Astrocyte (in vitro differentiated cells and primary cell): ENCODE measurements around the gene SUFU. TPM values are rescaled to one million over a fixed set of nuclear protein-coding genes. Genes with fewer than 3 reads are reported as not detected.

Experiments
- DNase-seq: peaks from one replicate; pipeline ENCODE4 v3.0.0-alpha.2; 2010; ENCODE audit warnings: low read depth
- FAIRE-seq: peaks from 2 replicates; lab custom pipeline; 2011; peaks lifted over from hg19 to GRCh38; lab: Jason Lieb, UNC
- H2AFZ ChIP-seq: 2 replicates; pipeline ENCODE4 v1.6.0; 2012; ENCODE audit warnings: low read depth, low read length, inconsistent platforms
- H3K27ac ChIP-seq: 2 replicates; pipeline ENCODE4 v1.5.1; 2011; ENCODE audit warnings: low read depth, low read length, inconsistent platforms
- H3K27me3 ChIP-seq: 2 replicates; pipeline ENCODE4 v1.6.0; 2011; ENCODE audit warnings: low read length, inconsistent platforms; ENCODE audit not compliant: insufficient read depth
- H3K36me3 ChIP-seq: 2 replicates; pipeline ENCODE4 v1.5.1; 2011; ENCODE audit warnings: low read length, inconsistent platforms; ENCODE audit not compliant: insufficient read depth
- H3K4me1 ChIP-seq: 2 replicates; pipeline ENCODE4 v1.5.1; 2011; ENCODE audit warnings: low read length, inconsistent platforms; ENCODE audit not compliant: insufficient read depth
- H3K4me2 ChIP-seq: 2 replicates; pipeline ENCODE4 v1.6.0; 2012; ENCODE audit warnings: low read length, inconsistent platforms
- H3K4me3 ChIP-seq: 2 replicates; pipeline ENCODE4 v1.5.1; 2011; ENCODE audit warnings: low read depth, mild to moderate bottlenecking, low read length, inconsistent platforms; ENCODE audit not compliant: insufficient read depth
- H3K79me2 ChIP-seq: 2 replicates; pipeline ENCODE4 v1.6.0; 2012; ENCODE audit warnings: mild to moderate bottlenecking, low read length, inconsistent platforms; ENCODE audit not compliant: insufficient read depth
- H3K9ac ChIP-seq: 2 replicates; pipeline ENCODE4 v1.6.0; 2012; ENCODE audit warnings: mild to moderate bottlenecking, low read length, inconsistent platforms
- H3K9me3 ChIP-seq: 2 replicates; pipeline ENCODE4 v1.5.1; 2012; ENCODE audit warnings: low read depth, mild to moderate bottlenecking, low read length, inconsistent platforms; ENCODE audit not compliant: insufficient read depth
- H4K20me1 ChIP-seq: 2 replicates; pipeline ENCODE4 v1.6.0; 2012; ENCODE audit warnings: low read length, inconsistent platforms; ENCODE audit not compliant: insufficient read depth
- H3K27ac Mint-ChIP-seq: one replicate; pipeline ENCODE4 v1.8.0; 2021; ENCODE audit warnings: mild to moderate bottlenecking, mixed read lengths; ENCODE audit not compliant: unreplicated experiment
- H3K27me3 Mint-ChIP-seq: one replicate; pipeline ENCODE4 v1.8.0; 2021; ENCODE audit warnings: low read depth, mixed read lengths; ENCODE audit not compliant: unreplicated experiment
- H3K36me3 Mint-ChIP-seq: one replicate; pipeline ENCODE4 v1.8.0; 2021; ENCODE audit warnings: low read depth, mixed read lengths; ENCODE audit not compliant: unreplicated experiment
- H3K4me1 Mint-ChIP-seq: one replicate; pipeline ENCODE4 v1.8.0; 2021; ENCODE audit warnings: low read depth, mixed read lengths; ENCODE audit not compliant: unreplicated experiment
- H3K4me3 Mint-ChIP-seq: one replicate; pipeline ENCODE4 v1.8.0; 2021; ENCODE audit warnings: mild to moderate bottlenecking, moderate library complexity, mixed read lengths; ENCODE audit not compliant: unreplicated experiment
- H3K9me3 Mint-ChIP-seq: one replicate; pipeline ENCODE4 v1.8.0; 2021; ENCODE audit warnings: mild to moderate bottlenecking, mixed read lengths; ENCODE audit not compliant: unreplicated experiment
- EZH2 ChIP-seq: IDR thresholded peaks from 2 replicates; pipeline ENCODE4 v1.6.1; 2012; ENCODE audit warnings: mild to moderate bottlenecking, low read length, inconsistent platforms; ENCODE audit not compliant: insufficient read depth
- total RNA-seq: library from RNA; stranded (reverse); gene quantifications from 2 replicates; pipeline ENCODE4 v1.2.1, GENCODE V29; 2021
- TF ChIP-seq, protein P1 (sequence below): IDR thresholded peaks from 2 replicates; pipeline ENCODE4 v1.5.1; 2011; ENCODE audit warnings: low read depth, mild to moderate bottlenecking, inconsistent platforms, low read length, moderate library complexity; ENCODE audit not compliant: insufficient read depth

SUFU gene
- total RNA-seq, 1 donor from 2014 or later: 25.8 TPM

DNA sequence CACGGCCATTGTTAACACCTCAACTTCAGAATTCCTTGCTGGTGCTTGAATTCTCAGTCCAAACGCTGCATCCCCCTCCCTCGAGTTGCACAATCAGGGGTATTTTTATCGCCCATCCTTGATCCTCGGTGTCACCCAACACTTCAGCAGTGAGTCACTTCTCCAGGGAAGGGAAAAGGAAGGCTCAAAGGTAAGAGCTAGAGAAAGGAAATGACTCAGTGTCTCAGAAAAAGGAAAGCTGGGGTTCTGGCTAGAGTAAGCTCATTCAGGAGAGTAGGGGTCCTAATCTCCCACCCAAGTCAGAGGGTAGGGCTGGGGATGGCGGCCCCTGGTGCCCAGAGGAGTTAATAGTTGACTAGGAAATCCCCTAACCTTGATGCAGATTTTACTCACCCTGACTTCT is 100.7 kb downstream of the SUFU start:
- peaks cover 32% of the 10 kb centered on the region for H3K4me1 ChIP-seq
- TF ChIP-seq, protein P1, sequence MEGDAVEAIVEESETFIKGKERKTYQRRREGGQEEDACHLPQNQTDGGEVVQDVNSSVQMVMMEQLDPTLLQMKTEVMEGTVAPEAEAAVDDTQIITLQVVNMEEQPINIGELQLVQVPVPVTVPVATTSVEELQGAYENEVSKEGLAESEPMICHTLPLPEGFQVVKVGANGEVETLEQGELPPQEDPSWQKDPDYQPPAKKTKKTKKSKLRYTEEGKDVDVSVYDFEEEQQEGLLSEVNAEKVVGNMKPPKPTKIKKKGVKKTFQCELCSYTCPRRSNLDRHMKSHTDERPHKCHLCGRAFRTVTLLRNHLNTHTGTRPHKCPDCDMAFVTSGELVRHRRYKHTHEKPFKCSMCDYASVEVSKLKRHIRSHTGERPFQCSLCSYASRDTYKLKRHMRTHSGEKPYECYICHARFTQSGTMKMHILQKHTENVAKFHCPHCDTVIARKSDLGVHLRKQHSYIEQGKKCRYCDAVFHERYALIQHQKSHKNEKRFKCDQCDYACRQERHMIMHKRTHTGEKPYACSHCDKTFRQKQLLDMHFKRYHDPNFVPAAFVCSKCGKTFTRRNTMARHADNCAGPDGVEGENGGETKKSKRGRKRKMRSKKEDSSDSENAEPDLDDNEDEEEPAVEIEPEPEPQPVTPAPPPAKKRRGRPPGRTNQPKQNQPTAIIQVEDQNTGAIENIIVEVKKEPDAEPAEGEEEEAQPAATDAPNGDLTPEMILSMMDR: no peak
- no peak for TF ChIP-seq EZH2
- Mint-ChIP-seq H3K36me3 (peaks cover 19% of the 10 kb centered on the region), H3K27ac (peak overlapping the region; percentile 85), H3K27me3 (no peaks in the 10 kb centered on the region), H3K4me3 (peak overlapping the region; percentile 80), H3K9me3 (no peaks in the 10 kb centered on the region), H3K4me1 (peaks cover 41% of the 10 kb centered on the region)
- peak overlapping the region; percentile 63 for H3K27ac ChIP-seq
- H3K9ac ChIP-seq: peak overlapping the region; percentile 4
- H3K9me3 ChIP-seq: no peaks in the 10 kb centered on the region
- peak overlapping the region; percentile 56 for H3K4me2 ChIP-seq
- H3K4me3 ChIP-seq: peak overlapping the region; percentile 9
- peak; percentile 78 for FAIRE-seq
- H4K20me1 ChIP-seq: no peaks in the 10 kb centered on the region
- DNase-seq: peak; percentile 89
- H3K36me3 ChIP-seq: no peaks in the 10 kb centered on the region
- H3K27me3 ChIP-seq: no peaks in the 10 kb centered on the region
- no peak overlapping the region for H2AFZ ChIP-seq
- H3K79me2 ChIP-seq: no peaks in the 10 kb centered on the region

GRCh38 chr10:102605712-102606111 is 101.9 kb downstream of the SUFU start:
- H3K9ac ChIP-seq: no peak overlapping the region
- TF ChIP-seq, protein P1: no peak
- TF ChIP-seq EZH2: no peak
- peaks cover 29% of the 10 kb centered on the region for H3K4me1 ChIP-seq
- no peak overlapping the region for H3K27ac ChIP-seq
- DNase-seq (peak; percentile 54), FAIRE-seq (peak; percentile 26)
- H3K4me3 Mint-ChIP-seq: no peak overlapping the region
- H3K4me1 Mint-ChIP-seq: peaks cover 36% of the 10 kb centered on the region
- no peaks in the 10 kb centered on the region for H3K9me3 Mint-ChIP-seq
- no peak overlapping the region for H3K4me3 ChIP-seq
- H4K20me1 ChIP-seq: no peaks in the 10 kb centered on the region
- no peaks in the 10 kb centered on the region for H3K36me3 ChIP-seq
- H3K27me3 ChIP-seq: no peaks in the 10 kb centered on the region
- H3K36me3 Mint-ChIP-seq: peaks cover 14% of the 10 kb centered on the region
- no peaks in the 10 kb centered on the region for H3K27me3 Mint-ChIP-seq
- no peaks in the 10 kb centered on the region for H3K9me3 ChIP-seq
- H3K79me2 ChIP-seq: no peaks in the 10 kb centered on the region
- H3K4me2 ChIP-seq: peak overlapping the region; percentile 5
- no peak overlapping the region for H2AFZ ChIP-seq
- peak overlapping the region; percentile 77 for H3K27ac Mint-ChIP-seq

GRCh38 chr10:102608487-102608886 is 104.7 kb downstream of the SUFU start:
- DNase-seq: no peak
- no peak for FAIRE-seq
- peaks cover 15% of the 10 kb centered on the region for H3K36me3 Mint-ChIP-seq
- no peak overlapping the region for H3K4me3 ChIP-seq
- H3K27ac Mint-ChIP-seq: no peak overlapping the region
- H3K79me2 ChIP-seq: no peaks in the 10 kb centered on the region
- H3K4me1 Mint-ChIP-seq: peaks cover 39% of the 10 kb centered on the region
- H2AFZ ChIP-seq: no peak overlapping the region
- no peaks in the 10 kb centered on the region for H4K20me1 ChIP-seq
- no peaks in the 10 kb centered on the region for H3K9me3 Mint-ChIP-seq
- peaks cover 46% of the 10 kb centered on the region for H3K4me1 ChIP-seq
- H3K36me3 ChIP-seq: no peaks in the 10 kb centered on the region
- H3K4me2 ChIP-seq: no peak overlapping the region
- no peaks in the 10 kb centered on the region for H3K9me3 ChIP-seq
- no peaks in the 10 kb centered on the region for H3K27me3 Mint-ChIP-seq
- H3K27me3 ChIP-seq: no peaks in the 10 kb centered on the region
- TF ChIP-seq, protein P1: no peak
- no peak for TF ChIP-seq EZH2
- no peak overlapping the region for H3K27ac ChIP-seq
- H3K4me3 Mint-ChIP-seq: no peak overlapping the region
- no peak overlapping the region for H3K9ac ChIP-seq
